Stimulated activated CD4-positive, alpha-beta T cell treated with anti-CD3 and anti-CD28 coated beads, Interleukin-2, amount 100 ng/mL, for 48 hours (primary cell): ENCODE data around the gene TCEAL3.
A peak's percentile ranks its signal among the peaks of the same experiment; 100 is the strongest.
"Not testable (repeated sequence)": the region's sequence is repeated elsewhere in the genome, so short reads cannot be mapped to it uniquely, and the experiment has no call there.

Source experiments
- DNase-seq, 2 donors: peaks; one replicate each; pipeline ENCODE4 v3.0.0-alpha.2; 2020

The TCEAL3 gene

GRCh38 chrX:103607364-103608305, at the start of gene TCEAL3:
TSS of gene TCEAL3 (plus strand) at chrX:103607963. CDS start at chrX:103609065, 1,102 bp downstream.
- peak in 1 of 2 donors; percentile 7 for DNase-seq

- DNase-seq, result no peak
Observed at GRCh38 chrX:103560256-103560655, 47.5 kb upstream of the TCEAL3 start.

- no peak for DNase-seq
Observed at GRCh38 chrX:103562801-103563200, 45.0 kb upstream of the TCEAL3 start.

- DNase-seq, result no peak
Observed at GRCh38 chrX:103565197-103565596, 42.6 kb upstream of the TCEAL3 start.

- DNase-seq, result no peak
Observed at GRCh38 chrX:103565752-103566151, 42.0 kb upstream of the TCEAL3 start.

- DNase-seq, result no peak
Observed at GRCh38 chrX:103571121-103571520, 36.6 kb upstream of the TCEAL3 start.

- no peak for DNase-seq
Observed at GRCh38 chrX:103571726-103572125, 36.0 kb upstream of the TCEAL3 start.

- no peak for DNase-seq
Observed at GRCh38 chrX:103573202-103573601, 34.6 kb upstream of the TCEAL3 start.

GRCh38 chrX:103584596-103584995, 23.2 kb upstream of the TCEAL3 start:
- no peak for DNase-seq

GRCh38 chrX:103585411-103586313, 22.1 kb upstream of the TCEAL3 start, which contains the start of gene TCEAL4:
TSS of gene TCEAL4 (plus strand) at chrX:103585515. CDS start at chrX:103586676, 1,161 bp downstream.
- peak; percentile 22 to 26 for DNase-seq

GRCh38 chrX:103586314-103586646, 21.5 kb upstream of the TCEAL3 start:
- DNase-seq, result no peak

- DNase-seq, result no peak
Observed at GRCh38 chrX:103586659-103587058, 21.1 kb upstream of the TCEAL3 start.

GRCh38 chrX:103592295-103592694, 15.5 kb upstream of the TCEAL3 start:
- not testable (repeated sequence) for DNase-seq

GRCh38 chrX:103595202-103595601, 12.6 kb upstream of the TCEAL3 start:
- not testable (repeated sequence) for DNase-seq

GRCh38 chrX:103608306-103608963, 672 bp downstream of the TCEAL3 start:
- DNase-seq, result no peak

GRCh38 chrX:103610282-103610681, 2.5 kb downstream of the TCEAL3 start:
- no peak for DNase-seq

- DNase-seq, result no peak
Observed at GRCh38 chrX:103613362-103613890, 5.7 kb downstream of the TCEAL3 start.

GRCh38 chrX:103614999-103615398, 7.2 kb downstream of the TCEAL3 start:
- no peak for DNase-seq

- DNase-seq, result no peak
Observed at GRCh38 chrX:103615781-103616371, 8.1 kb downstream of the TCEAL3 start.

- DNase-seq, result no peak
Observed at GRCh38 chrX:103616676-103617186, 9.0 kb downstream of the TCEAL3 start.

GRCh38 chrX:103624111-103624510, 16.3 kb downstream of the TCEAL3 start:
- no peak for DNase-seq

GRCh38 chrX:103626855-103627254, 19.1 kb downstream of the TCEAL3 start:
- no peak for DNase-seq
